ENCODE data around the gene CYP20A1.
"Not testable (repeated sequence)": the region's sequence is repeated elsewhere in the genome, so short reads cannot be mapped to it uniquely, and the experiment has no call there.

CYP20A1 gene, protein sequence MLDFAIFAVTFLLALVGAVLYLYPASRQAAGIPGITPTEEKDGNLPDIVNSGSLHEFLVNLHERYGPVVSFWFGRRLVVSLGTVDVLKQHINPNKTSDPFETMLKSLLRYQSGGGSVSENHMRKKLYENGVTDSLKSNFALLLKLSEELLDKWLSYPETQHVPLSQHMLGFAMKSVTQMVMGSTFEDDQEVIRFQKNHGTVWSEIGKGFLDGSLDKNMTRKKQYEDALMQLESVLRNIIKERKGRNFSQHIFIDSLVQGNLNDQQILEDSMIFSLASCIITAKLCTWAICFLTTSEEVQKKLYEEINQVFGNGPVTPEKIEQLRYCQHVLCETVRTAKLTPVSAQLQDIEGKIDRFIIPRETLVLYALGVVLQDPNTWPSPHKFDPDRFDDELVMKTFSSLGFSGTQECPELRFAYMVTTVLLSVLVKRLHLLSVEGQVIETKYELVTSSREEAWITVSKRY

DNA sequence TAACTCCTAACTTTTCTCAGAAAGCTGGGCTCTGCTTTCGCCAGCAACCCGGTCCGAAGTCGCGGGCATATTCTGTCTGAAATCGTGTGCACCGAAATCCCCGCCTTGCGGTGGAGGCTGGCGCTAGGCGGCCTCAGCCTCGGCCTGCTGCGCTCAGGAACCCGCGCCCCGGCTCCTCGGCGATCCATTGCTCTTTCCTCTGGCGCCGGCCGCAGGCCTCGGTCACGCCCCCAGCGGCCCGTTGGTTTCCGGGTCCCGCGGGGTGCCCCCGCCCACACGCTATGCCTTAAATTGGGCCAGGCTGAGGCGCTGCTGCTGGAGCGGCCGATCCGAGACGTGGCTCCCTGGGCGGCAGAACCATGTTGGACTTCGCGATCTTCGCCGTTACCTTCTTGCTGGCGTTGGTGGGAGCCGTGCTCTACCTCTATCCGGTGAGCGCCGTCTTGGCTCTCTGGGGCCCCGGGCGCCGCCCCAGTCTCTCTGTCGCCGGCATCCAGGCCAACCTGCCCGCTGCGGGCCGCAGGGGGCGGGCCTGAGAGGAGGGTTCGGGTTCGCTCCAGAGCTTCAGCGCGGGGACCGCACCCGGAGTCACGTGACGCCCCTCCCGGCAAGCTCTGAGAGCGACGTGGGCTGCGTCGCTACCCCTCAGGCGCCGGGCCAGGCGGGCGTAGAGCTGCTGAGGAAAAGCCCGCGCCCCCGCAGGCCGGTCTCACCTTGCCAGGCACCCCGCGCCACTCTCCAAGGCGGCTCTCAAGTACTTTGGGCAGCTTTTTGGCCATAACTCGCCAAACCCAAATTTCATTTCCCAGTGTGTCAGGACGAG is at the start of gene CYP20A1:
Gene CYP20A1, plus strand, starts transcription at position 315 of the 823 bp plus-strand sequence. Its CDS starts 45 bp downstream, at position 360.
- peak; percentile 97 for DNase-seq (ENCODE audit: low read depth)

- DNase-seq (ENCODE audit: low read depth): not testable (repeated sequence)
Measured at GRCh38 chr2:203190547-203190946, 48.3 kb upstream of the CYP20A1 start.

GRCh38 chr2:203191026-203191425 is 47.8 kb upstream of the CYP20A1 start:
- DNase-seq (ENCODE audit: low read depth): not testable (repeated sequence)

- no peak for DNase-seq (ENCODE audit: low read depth)
Measured at GRCh38 chr2:203191961-203192360, 46.9 kb upstream of the CYP20A1 start.

DNA sequence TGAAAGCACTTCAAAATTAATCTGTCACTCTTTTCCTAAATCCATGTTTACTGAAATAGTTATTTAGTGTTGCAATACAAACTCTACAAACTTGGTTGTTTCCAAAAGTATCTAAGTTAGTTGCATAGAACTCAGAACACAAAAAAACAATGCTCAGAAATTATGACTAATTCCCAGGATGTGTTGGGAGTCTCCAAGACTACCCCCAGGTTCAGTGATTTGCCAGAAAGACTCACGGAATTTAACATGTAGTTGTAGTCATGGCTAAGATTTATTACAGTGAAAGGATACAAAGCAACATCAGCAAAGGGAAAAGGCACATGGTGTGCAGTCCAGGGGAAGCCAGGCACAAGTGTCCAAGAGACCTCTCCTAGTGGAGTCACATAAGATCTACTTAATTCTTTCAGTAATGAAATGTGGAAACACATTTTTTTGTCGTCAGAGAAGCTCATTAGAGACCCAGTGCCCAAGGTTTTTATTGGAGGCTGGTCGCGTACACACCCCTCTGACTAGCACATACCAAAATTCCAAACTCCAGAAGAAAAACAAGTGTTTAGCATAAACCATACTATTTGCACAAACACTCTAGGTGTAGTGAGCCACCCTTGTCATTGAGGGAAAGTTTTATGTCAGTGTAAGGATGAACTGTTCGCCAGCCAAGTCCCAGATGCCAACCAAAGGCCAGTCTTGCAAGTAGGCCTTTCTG is 43.3 kb upstream of the CYP20A1 start:
- no peak for DNase-seq (ENCODE audit: low read depth)

DNA sequence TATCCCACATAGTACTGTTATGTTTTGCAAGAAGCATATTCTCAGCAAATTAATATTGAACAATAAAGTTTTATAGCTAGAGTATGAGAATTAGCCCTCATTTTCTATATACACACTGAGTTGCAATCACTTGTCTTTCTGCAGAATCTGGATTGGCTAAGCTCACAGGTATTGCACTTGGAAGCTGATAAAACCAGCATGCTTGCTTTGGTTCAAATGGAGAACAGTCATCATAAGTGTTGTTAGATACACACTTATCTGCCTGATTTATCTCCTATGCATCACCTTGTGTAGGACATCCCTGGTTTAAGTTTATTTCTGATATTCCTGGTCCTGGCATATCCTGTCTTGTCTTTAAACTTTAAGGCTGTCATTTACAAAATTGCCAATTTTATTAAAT is 38.0 kb upstream of the CYP20A1 start:
- no peak for DNase-seq (ENCODE audit: low read depth)

DNA sequence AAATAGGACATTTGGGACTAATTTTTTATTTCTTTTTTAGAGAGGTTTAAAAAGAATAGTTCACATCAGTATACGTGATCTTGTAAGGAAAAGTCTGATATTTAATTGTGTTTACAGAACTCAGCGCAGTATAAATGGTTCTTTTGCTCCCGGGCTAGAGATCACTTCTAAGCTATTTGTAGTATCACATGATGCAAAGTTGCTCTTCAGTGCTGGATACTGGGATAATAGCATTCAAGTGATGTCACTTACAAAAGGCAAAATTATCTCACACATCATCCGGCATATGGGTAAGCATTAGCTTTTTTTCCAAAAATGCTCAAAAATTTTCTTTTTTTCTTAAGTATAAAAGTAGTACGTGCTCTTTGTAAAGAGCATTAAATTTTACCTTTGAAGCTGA is 37.4 kb upstream of the CYP20A1 start:
- no peak for DNase-seq (ENCODE audit: low read depth)

DNA sequence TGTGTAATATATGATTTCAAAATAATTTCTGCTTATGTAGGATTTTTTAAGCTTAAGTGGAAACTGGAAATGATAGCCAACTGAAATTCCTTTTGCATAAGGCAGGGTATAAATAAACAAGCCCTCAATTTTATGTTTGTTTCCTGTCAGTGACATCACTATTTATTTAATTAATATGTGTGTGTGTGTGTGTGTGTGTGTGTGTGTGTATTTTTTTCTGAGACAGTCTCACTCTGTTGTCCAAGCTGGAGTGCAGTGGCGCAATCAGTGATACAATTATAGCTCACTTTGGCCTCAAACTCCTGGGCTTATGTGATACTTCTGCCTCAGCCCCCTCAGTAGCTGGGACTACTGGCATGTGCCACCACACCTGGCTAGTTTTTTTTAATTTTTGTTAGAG is 29.3 kb upstream of the CYP20A1 start:
- no peak for DNase-seq (ENCODE audit: low read depth)

DNA sequence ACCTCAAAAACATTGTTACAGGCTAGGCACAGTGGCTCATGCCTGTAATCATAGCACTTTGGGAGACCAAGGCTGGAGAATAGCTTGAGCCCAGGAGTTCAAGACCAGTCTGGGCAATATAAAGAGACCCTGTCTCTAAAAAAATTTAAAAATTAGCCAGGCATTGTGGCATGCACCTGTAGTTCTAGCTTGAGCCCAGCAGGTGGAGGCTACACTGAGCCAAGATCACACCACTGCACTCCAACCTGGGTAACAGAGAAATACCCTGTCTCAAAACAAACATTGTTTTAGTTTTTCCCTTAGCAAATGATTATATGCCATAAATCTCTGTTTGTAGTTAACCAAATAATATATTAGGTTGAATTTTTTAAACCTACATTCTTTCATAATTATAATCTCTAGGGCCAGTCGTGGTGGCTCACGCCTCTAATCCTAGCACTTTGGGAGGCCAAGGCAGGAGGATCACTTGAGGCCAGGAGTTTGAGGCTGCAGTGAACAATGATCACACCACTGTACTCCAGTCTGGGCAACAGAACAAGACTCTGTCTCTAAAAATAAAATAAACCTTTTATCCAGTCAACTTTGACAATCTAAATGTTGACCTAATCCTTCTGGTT is 13.3 kb upstream of the CYP20A1 start:
- DNase-seq (ENCODE audit: low read depth): no peak

- DNase-seq (ENCODE audit: low read depth): not testable (repeated sequence)
Measured at GRCh38 chr2:203229674-203230073, 9.1 kb upstream of the CYP20A1 start.

DNA sequence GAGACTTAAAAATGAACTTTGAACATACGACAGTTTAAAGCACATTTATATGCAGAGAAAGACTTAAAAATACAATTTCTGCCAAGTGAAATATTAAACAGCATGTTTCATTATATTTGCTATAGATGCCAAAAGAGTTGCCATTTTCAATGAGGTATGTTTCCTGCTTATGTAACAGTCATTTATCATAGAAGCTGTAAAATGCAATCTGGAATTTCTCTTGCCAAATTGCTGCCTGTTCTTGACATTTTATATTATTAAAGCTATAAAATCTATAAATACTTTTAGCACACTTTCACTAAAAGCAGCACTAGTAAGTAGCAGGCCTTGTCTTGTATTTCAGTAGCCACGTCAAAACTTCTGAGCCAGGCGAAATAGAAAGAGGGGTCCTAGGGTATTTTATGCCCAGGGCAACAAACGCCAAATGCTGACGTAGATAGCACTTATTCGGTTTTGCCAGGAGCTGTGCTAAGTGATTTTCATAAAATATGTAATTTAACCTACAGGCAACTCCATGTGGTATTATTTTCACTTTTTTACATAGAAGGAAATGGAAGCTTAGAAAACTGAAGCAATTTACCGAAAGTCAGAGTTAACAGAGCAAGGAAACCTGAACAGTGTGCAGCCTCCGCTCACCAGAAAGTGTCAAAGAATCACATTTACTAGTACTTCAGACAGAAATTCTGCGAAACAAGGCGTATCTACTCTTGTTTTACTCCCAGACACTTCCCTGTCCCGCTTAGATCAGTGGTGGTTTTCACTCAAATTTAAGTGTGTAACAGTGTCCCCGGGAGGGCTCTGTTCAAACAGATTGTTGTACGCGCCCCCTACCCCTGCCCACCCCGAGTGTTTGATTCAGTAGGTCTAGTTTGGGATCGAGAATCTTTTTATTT is 1.2 kb upstream of the CYP20A1 start:
- no peak for DNase-seq (ENCODE audit: low read depth)

GRCh38 chr2:203238292-203238703 is 520 bp upstream of the CYP20A1 start:
- DNase-seq (ENCODE audit: low read depth): no peak

DNA sequence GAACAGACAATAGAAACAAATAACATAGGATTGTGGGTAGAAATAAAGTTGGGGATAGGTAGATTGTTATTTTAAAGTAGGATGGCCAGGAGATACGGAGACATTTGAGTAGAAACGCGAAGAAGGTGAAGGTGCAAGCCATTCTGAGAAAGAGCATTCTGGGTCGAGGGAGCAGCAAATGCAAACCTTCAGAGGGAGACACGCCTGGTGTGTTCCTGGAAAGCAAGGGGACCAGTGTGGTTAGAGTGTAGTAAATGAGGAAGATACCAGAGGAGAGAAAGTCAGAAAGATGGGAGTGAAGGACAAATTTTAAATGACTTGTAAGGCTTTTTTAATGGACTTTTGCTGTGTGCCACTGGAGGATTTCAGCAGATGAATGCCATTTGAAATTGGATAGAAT is 1.7 kb downstream of the CYP20A1 start:
- no peak for DNase-seq (ENCODE audit: low read depth)

DNA sequence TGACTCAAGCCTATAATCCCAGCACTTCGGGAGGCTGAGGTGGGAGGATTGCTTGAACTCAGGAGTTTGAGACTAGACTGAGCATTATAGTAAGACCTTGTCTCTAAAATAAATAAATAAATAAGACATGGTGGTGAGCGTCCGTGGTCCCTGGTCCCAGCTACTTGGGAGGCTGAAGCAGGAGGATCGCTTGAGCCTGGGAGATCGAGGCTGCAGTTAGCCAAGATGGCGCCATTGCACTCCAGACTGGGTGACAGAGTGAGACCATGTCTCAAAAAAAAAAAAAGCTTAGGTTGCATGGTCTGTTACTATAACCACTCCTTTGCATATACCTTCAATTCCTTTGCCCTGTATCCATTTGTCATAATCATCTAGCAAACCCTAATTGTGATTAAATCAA is 3.7 kb downstream of the CYP20A1 start:
- no peak for DNase-seq (ENCODE audit: low read depth)

DNA sequence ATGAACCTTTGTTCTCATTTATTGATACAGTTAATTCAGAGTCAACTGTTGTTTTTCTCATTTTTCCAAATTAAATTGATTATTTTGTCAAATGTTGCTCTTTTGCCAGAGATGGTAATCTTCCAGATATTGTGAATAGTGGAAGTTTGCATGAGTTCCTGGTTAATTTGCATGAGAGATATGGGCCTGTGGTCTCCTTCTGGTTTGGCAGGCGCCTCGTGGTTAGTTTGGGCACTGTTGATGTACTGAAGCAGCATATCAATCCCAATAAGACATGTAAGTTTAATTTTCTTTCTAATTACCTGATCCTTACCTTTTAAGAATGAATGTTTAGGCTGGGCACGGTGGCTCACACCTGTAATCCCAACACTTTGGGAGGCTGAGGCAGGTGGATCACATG is 7.8 kb downstream of the CYP20A1 start:
- DNase-seq (ENCODE audit: low read depth): no peak

DNA sequence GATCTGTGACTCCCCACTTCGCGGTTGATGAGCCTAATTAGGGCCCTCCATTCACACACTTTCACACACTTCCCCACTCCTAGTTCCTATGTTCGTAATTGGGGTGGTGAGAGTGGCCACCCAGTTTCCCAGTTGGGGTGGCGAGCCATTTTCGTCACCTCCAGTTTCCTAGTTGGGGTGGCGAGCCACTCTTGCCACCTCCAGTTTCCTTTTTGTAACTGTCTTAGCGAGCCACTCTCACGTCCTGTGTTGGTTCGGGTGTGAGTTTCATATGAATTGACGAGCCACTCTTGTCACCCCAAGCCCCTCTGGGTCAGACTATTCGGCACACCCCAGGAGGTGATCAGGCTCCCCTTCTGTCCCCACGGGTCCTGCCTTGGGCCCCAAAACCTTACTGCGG is 14.0 kb downstream of the CYP20A1 start:
- no peak for DNase-seq (ENCODE audit: low read depth)

- not testable (repeated sequence) for DNase-seq (ENCODE audit: low read depth)
Measured at GRCh38 chr2:203253422-203254095, 14.7 kb downstream of the CYP20A1 start.

GRCh38 chr2:203261326-203262159 is 22.7 kb downstream of the CYP20A1 start:
- no peak for DNase-seq (ENCODE audit: low read depth)

DNA sequence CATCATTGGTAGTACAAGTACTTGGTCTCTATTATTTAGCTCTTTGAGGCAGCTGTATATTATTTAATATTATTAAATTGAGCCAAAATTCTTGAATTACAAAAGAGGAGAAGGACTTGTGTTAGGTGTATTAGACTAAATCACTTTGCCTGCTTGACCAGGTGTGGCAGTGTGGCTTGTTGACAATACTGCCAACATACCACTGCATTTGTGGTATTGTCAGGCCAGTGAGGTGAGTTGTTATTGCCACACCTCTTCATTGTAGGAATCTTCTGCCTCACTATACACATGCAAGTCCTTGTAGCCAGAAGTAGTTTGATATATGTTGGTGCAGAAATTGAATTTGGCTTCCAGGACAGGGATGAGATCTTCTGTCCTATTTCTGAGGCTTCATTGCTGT is 40.5 kb downstream of the CYP20A1 start:
- no peak for DNase-seq (ENCODE audit: low read depth)
